HepG2 (cell line): Measurements from ENCODE around the gene COBLL1. TPM values are rescaled to one million over a fixed set of nuclear protein-coding genes. Genes with fewer than 3 reads are reported as not detected.
A peak's percentile ranks its signal among the peaks of the same experiment; 100 is the strongest.

Source experiments
- ATAC-seq: fragments of 200-7000 bp; cut with Tn5 transposase; 3 replicates; pipeline ENCODE4 v1.9.1; 2020; ENCODE audit warnings: mild to moderate bottlenecking, moderate library complexity
- BruUV-seq: library from RNA; stranded (reverse); fragments of 400-500 nt; replicated peaks from 2 replicates; lab custom pipeline; 2021; lab: Mats Ljungman, UMichigan
- CTCF ChIA-PET: fragments of 300-600 bp; formaldehyde crosslinking; extraction: SDS; loops from one replicate; lab custom pipeline; 2021; ENCODE audit warnings: low total read pairs, inconsistent platforms, low intra/inter-chr PET ratio; lab: Yijun Ruan, JAX
- POLR2A ChIA-PET: fragments of 350-600 bp; sonication (Branson Sonifier 250); formaldehyde crosslinking; loops from one replicate; lab custom pipeline; 2020; ENCODE audit warnings: antibody characterized with exemption, inconsistent platforms; lab: Yijun Ruan, JAX
- DNase-seq: peaks from one replicate; pipeline ENCODE4 v3.0.0-alpha.2; 2015; ENCODE audit warnings: low spot score
- FAIRE-seq: peaks from 3 replicates; lab custom pipeline; 2011; peaks lifted over from hg19 to GRCh38; lab: Jason Lieb, UNC
- H2AFZ ChIP-seq: one replicate; pipeline ENCODE4 v1.6.1; 2011; ENCODE audit warnings: low read length, inconsistent platforms
- H3K27ac ChIP-seq: fragments of 300-600 bp; 3 replicates; pipeline ENCODE4 v1.8.0; 2011; ENCODE audit warnings: mixed run types, mild to moderate bottlenecking, mixed read lengths, low read length, inconsistent platforms; ENCODE audit not compliant: insufficient read depth; ENCODE audit errors: extremely low read length
- H3K27me3 ChIP-seq, 2 experiments: fragments of 200-600 bp in 1 of 2; 2 replicates in 1 of 2; 3 replicates in 1 of 2; pipeline versions ENCODE4 v1.6.0 to v1.8.0; 2011; ENCODE audit warnings: low read length in 2 of 2, mild to moderate bottlenecking in 2 of 2, moderate library complexity in 2 of 2, inconsistent platforms in 1 of 2; ENCODE audit not compliant: insufficient read depth in 2 of 2, control insufficient read depth in 1 of 2
- H3K36me3 ChIP-seq, 2 experiments: fragments of 200-600 bp in 1 of 2; replicated peaks in 1 of 2; 2 replicates in 1 of 2; 3 replicates in 1 of 2; pipeline versions ENCODE4 v1.5.1 to v1.8.0; 2011; ENCODE audit warnings: low read length in 2 of 2, inconsistent platforms in 1 of 2; ENCODE audit not compliant: insufficient read depth in 2 of 2, control insufficient read depth in 1 of 2
- H3K4me1 ChIP-seq: 2 replicates; pipeline ENCODE4 v1.5.1; 2012; ENCODE audit warnings: low read length, inconsistent platforms; ENCODE audit not compliant: insufficient read depth
- H3K4me2 ChIP-seq: 2 replicates; pipeline ENCODE4 v1.6.0; 2011; ENCODE audit warnings: low read depth, low read length, inconsistent platforms
- H3K4me3 ChIP-seq, 3 experiments: fragments of 200-600 bp in 1 of 3; sonication (generic), shearing (Covaris generic) in 1 of 3; replicated peaks in 1 of 3; 2 replicates each; pipeline ENCODE4 v1.5.1; 2011 to 2016; ENCODE audit warnings: low read length in 3 of 3, inconsistent platforms in 2 of 3, low read depth in 2 of 3, mild to moderate bottlenecking in 2 of 3, control low read depth in 1 of 3, mixed read lengths in 1 of 3; ENCODE audit not compliant: insufficient read depth in 1 of 3
- H3K79me2 ChIP-seq: one replicate; pipeline ENCODE4 v1.6.1; 2011; ENCODE audit warnings: low read length, inconsistent platforms; ENCODE audit not compliant: insufficient read depth
- H3K9ac ChIP-seq: 2 replicates; pipeline ENCODE4 v1.6.0; 2011; ENCODE audit warnings: mild to moderate bottlenecking, low read depth, low read length, inconsistent platforms; ENCODE audit not compliant: insufficient read depth
- H3K9me3 ChIP-seq: 2 replicates; pipeline ENCODE4 v1.5.1; 2012; ENCODE audit warnings: mild to moderate bottlenecking, low read length
- H4K20me1 ChIP-seq: 2 replicates; pipeline ENCODE4 v1.6.0; 2011; ENCODE audit warnings: inconsistent platforms, mild to moderate bottlenecking, low read length, moderate library complexity; ENCODE audit not compliant: insufficient read depth
- BCL6 ChIP-seq: IDR thresholded peaks from 2 replicates; pipeline ENCODE4 v1.6.1; 2016; ENCODE audit warnings: missing genetic modification reagents, missing compliant biosample characterization
- KDM5B ChIP-seq: sonication (generic); formaldehyde crosslinking; IDR thresholded peaks from 2 replicates; pipeline ENCODE4 v1.4.0; 2020; ENCODE audit warnings: missing genetic modification reagents, mild to moderate bottlenecking, borderline replicate concordance
- KLF15 ChIP-seq: sonication (generic); formaldehyde crosslinking; IDR thresholded peaks from 2 replicates; pipeline ENCODE4 v1.8.1; 2023; ENCODE audit warnings: borderline replicate concordance, mild to moderate bottlenecking, inconsistent platforms, missing genetic modification reagents, mixed read lengths
- KMT2A ChIP-seq: sonication (generic); formaldehyde crosslinking; IDR thresholded peaks from 2 replicates; pipeline ENCODE4 v1.4.0; 2020; ENCODE audit warnings: missing genetic modification reagents
- RAD21 ChIP-seq: fragments of 450-650 bp; formaldehyde crosslinking; IDR thresholded peaks from 2 replicates; pipeline ENCODE4 v1.5.0; 2020; ENCODE audit warnings: mild to moderate bottlenecking
- RBAK ChIP-seq: sonication (generic); formaldehyde crosslinking; IDR thresholded peaks from 2 replicates; pipeline ENCODE4 v1.5.1; 2020; ENCODE audit warnings: mild to moderate bottlenecking, missing genetic modification reagents
- SIX4 ChIP-seq: sonication (generic); formaldehyde crosslinking; IDR thresholded peaks from 2 replicates; pipeline ENCODE4 v1.4.0; 2020; ENCODE audit warnings: missing genetic modification reagents
- SMARCC2 ChIP-seq: fragments of 450-650 bp; IDR thresholded peaks from 2 replicates; pipeline ENCODE4 v1.6.1; 2017; ENCODE audit warnings: antibody characterized with exemption, mild to moderate bottlenecking
- SRSF4 ChIP-seq: fragments of 200-400 bp; formaldehyde crosslinking; IDR thresholded peaks from one replicate; pipeline ENCODE4 v1.6.1; 2018; ENCODE audit warnings: mild to moderate bottlenecking, low read depth, low read length, moderate library complexity; ENCODE audit not compliant: poor library complexity, severe bottlenecking
- TCF7 ChIP-seq: sonication (generic); IDR thresholded peaks from 2 replicates; pipeline ENCODE4 v1.6.1; 2016; ENCODE audit warnings: antibody characterized with exemption, low read depth
- ZFY ChIP-seq: sonication (generic); formaldehyde crosslinking; IDR thresholded peaks from 2 replicates; pipeline ENCODE4 v1.4.0; 2020; ENCODE audit warnings: missing genetic modification reagents
- ZNF10 ChIP-seq: sonication (generic); formaldehyde crosslinking; IDR thresholded peaks from 2 replicates; pipeline ENCODE4 v1.4.0; 2020; ENCODE audit warnings: mild to moderate bottlenecking, low read depth, missing genetic modification reagents, borderline replicate concordance
- ZNF343 ChIP-seq: sonication (generic); formaldehyde crosslinking; IDR thresholded peaks from 2 replicates; pipeline ENCODE4 v1.4.0; 2020; ENCODE audit warnings: mild to moderate bottlenecking, missing genetic modification reagents
- ZNF652 ChIP-seq: IDR thresholded peaks from 2 replicates; pipeline ENCODE4 v1.6.1; 2016; ENCODE audit warnings: low read depth, borderline replicate concordance
- WGBS: methylation state at CpG from one replicate; pipeline ENCODE4 v1.1.6; 2017; ENCODE audit warnings: low lambda C conversion rate; 5-methylcytosine and 5-hydroxymethylcytosine counted together
- in situ Hi-C: cut with HindIII; loops from 2 replicates; pipeline ENCODE4 v1.10.0; 2017; ENCODE audit warnings: low pct_unique_long_range_greater_than_20kb; ENCODE audit not compliant: extremely low pct_ligation_motif_present
- intact Hi-C: fragments of 100-400 bp; cut with micrococcal nuclease; formaldehyde crosslinking; loops from one replicate; pipeline ENCODE4 v1.10.0; 2022; ENCODE audit not compliant: unreplicated experiment
- polyA plus RNA-seq, 8 experiments: library from polyadenylated mRNA; depleted of rRNA in 3 of 8; stranded (reverse) in 7 of 8; unstranded in 1 of 8; fragments of >200 nt; fragmentation: Illumina TruSeq in 4 of 8; extraction: Trizol in 4 of 8; gene quantifications; 2 replicates each; pipeline versions ENCODE4 v1.2.1 to v1.2.3, GENCODE V29; 2011 to 2016; ENCODE audit warnings: low read depth in 4 of 8, missing spikeins in 1 of 8, mixed read lengths in 1 of 8; ENCODE audit not compliant: insufficient read depth in 1 of 8
- total RNA-seq, 5 experiments: library from RNA; depleted of rRNA; stranded (reverse); fragments of >200 nt; fragmentation: Illumina TruSeq; extraction: Trizol; gene quantifications; 2 replicates each; pipeline ENCODE4 v1.2.3, GENCODE V29; 2016; ENCODE audit warnings: low read depth in 1 of 5
- TF ChIP-seq, protein P1 (sequence below): conservative IDR thresholded peaks from 2 replicates; pipeline ENCODE4 v1.6.1; 2018; ENCODE audit warnings: missing genetic modification reagents

Gene COBLL1
- total and polyA plus RNA-seq, 2 of the 13 experiments (the other 11 are each of a cell fraction or from before 2014, with no cell fraction given): 32.6 to 86.8 TPM

DNA sequence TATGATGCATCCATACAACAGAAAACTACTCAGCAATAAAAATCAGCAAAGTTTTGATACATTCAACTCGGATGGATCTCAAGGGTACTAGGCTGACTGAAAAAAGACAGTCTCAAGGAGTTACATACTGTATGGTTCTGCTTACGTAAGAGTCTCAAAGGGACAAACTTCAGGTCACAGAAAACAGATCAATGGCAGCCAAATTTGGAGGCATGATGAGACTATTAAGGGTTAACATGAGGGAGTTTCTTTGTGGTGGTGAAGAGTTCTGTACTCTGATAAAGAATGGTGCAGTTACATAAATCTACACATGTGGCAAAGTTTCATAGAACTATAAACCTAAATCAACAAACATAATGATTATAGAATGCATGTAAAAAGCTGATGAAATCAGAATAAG, 81.4 kb downstream of the COBLL1 start:
- DNase-seq (no peak), FAIRE-seq (no peak), ATAC-seq (no peak)
- in situ Hi-C loops (no loop called here), intact Hi-C loops (no loop called here)
- Histone ChIP-seq H3K4me2 (no peak overlapping the region), H4K20me1 (no peaks in the 10 kb centered on the region), H3K4me3 (no peak overlapping the region), H3K27ac (no peak overlapping the region), H3K9ac (no peak overlapping the region), H3K4me1 (peaks cover 35% of the 10 kb centered on the region), H3K9me3 (no peaks in the 10 kb centered on the region), H3K36me3 (no peaks in the 10 kb centered on the region; a peak in 2 of 5 replicates), H3K27me3 (no peaks in the 10 kb centered on the region), H2AFZ (no peak overlapping the region), H3K79me2 (peaks cover 83% of the 10 kb centered on the region)
- POLR2A ChIA-PET: no interaction called here
- TF ChIP-seq RAD21 (CRISPR knock-in tag): no peak
- no peak for TF ChIP-seq SIX4 (CRISPR knock-in tag)
- peak; percentile 75; the same call in 1 of the 2 replicates for TF ChIP-seq ZNF652 (CRISPR knock-in tag)
- no peak for TF ChIP-seq KDM5B (CRISPR knock-in tag)
- no peak for TF ChIP-seq KLF15 (CRISPR knock-in tag)
- WGBS: 80% methylated on average over 2 of the region's 2 CpGs
- no TSS peak for BruUV-seq
- CTCF ChIA-PET: no interaction called here

DNA sequence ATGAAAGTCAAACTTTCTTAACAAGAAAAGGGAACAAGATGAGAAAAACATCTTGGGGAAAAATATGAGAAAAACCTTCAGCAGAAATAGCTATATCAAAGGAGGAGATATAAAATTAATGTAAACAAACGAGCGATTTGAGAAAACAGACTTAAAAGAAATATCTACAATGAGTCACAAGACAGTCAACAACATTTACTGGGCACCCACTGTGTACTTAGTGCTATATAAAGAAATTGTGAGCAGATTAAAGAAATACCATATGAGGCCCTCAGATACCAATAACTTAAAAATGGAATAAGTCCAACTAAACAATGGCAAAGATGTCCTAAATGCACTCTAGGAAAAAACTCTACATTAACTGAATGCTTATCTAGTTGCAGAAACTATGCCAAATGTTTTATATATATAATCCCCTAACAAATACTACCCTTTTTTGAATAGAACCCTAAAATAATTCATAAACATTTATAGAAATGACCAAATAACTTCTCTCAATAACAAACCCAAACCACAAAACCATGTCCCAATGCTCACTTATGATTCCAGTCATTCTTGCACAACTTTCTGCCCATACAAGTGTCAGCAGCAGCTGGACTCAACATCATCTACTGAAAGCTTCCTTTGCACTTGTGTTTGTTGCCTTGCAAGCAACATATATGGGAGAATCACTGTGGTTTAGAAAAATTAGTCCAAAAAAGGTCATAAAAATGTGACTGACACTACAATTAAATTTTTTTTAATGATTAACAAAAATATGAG, 83.5 kb downstream of the COBLL1 start:
- whole genome bisulfite sequencing: 77% methylated on average over 2 of the region's 2 CpGs
- DNase-seq (peak; percentile 41), FAIRE-seq (no peak), ATAC-seq (peak; percentile 49; the same call in 1 of the 3 replicates)
- intact Hi-C loops (no loop called here), in situ Hi-C loops (no loop called here)
- no TSS peak for BruUV-seq
- no peak overlapping the region for H3K4me2 ChIP-seq
- H3K9ac ChIP-seq: no peak overlapping the region
- H3K36me3 ChIP-seq: peaks cover 0 to under 1% of the 10 kb centered on the region in 2 experiments; a peak in 3 of 5 replicates
- CTCF ChIA-PET: no interaction called here
- no peaks in the 10 kb centered on the region for H3K9me3 ChIP-seq
- H3K79me2 ChIP-seq: peaks cover 81% of the 10 kb centered on the region
- peaks cover 35% of the 10 kb centered on the region for H3K4me1 ChIP-seq
- POLR2A ChIA-PET: interaction anchor here (0.8 kb wide), 1 partner anchor 84 kb away, joined by 3 read pairs; the partner anchor contains the start of gene COBLL1
- no peaks in the 10 kb centered on the region for H3K27me3 ChIP-seq
- H4K20me1 ChIP-seq: no peaks in the 10 kb centered on the region
- H2AFZ ChIP-seq: no peak overlapping the region
- no peak overlapping the region for H3K27ac ChIP-seq
- H3K4me3 ChIP-seq: no peak overlapping the region
- TF ChIP-seq BCL6 (CRISPR knock-in tag) (0 out of 2 replicates have a peak, but pooled peaks have one; percentile 31), ZNF10 (CRISPR knock-in tag) (no peak), RBAK (peak; percentile 47; the same call in 1 of the 2 replicates), SMARCC2 (no peak), ZNF343 (CRISPR knock-in tag) (no peak), ZFY (CRISPR knock-in tag) (no peak), KMT2A (CRISPR knock-in tag) (no peak), TCF7 (peak; percentile 38; the same call in 1 of the 2 replicates), SRSF4 (no peak)
- TF ChIP-seq, protein P1, sequence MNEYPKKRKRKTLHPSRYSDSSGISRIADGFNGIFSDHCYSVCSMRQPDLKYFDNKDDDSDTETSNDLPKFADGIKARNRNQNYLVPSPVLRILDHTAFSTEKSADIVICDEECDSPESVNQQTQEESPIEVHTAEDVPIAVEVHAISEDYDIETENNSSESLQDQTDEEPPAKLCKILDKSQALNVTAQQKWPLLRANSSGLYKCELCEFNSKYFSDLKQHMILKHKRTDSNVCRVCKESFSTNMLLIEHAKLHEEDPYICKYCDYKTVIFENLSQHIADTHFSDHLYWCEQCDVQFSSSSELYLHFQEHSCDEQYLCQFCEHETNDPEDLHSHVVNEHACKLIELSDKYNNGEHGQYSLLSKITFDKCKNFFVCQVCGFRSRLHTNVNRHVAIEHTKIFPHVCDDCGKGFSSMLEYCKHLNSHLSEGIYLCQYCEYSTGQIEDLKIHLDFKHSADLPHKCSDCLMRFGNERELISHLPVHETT (CRISPR knock-in tag): no peak
